Endodermal cell (in vitro differentiated cells): ENCODE measurements around the gene CNIH3. TPM values are rescaled to one million over a fixed set of nuclear protein-coding genes. Genes with fewer than 3 reads are reported as not detected.

Experiments
- DNase-seq: peaks from one replicate; pipeline ENCODE4 v3.0.0-alpha.2; 2017
- H3K27ac ChIP-seq: 2 replicates; pipeline ENCODE4 v1.5.1; 2013; ENCODE audit warnings: mild to moderate bottlenecking, low read depth, low read length, moderate library complexity
- H3K27me3 ChIP-seq: 2 replicates; pipeline ENCODE4 v1.6.1; 2013; ENCODE audit warnings: mild to moderate bottlenecking, low read length, moderate library complexity; ENCODE audit not compliant: insufficient read depth, control insufficient read depth, poor library complexity, severe bottlenecking
- H3K36me3 ChIP-seq: 2 replicates; pipeline ENCODE4 v1.7.0; 2013; ENCODE audit warnings: mild to moderate bottlenecking, low read length, moderate library complexity; ENCODE audit not compliant: control insufficient read depth, insufficient read depth
- H3K4me1 ChIP-seq: one replicate; pipeline ENCODE4 v1.7.0; 2013; ENCODE audit warnings: low read length; ENCODE audit not compliant: control insufficient read depth, insufficient read depth
- H3K4me3 ChIP-seq: 2 replicates; pipeline ENCODE4 v1.5.1; 2013; ENCODE audit warnings: mild to moderate bottlenecking, low read length, moderate library complexity
- H3K9ac ChIP-seq: 2 replicates; pipeline ENCODE4 v1.6.1; 2013; ENCODE audit warnings: mild to moderate bottlenecking, low read length, moderate library complexity; ENCODE audit not compliant: poor library complexity, severe bottlenecking; ENCODE audit errors: extremely low read depth
- H3K9me3 ChIP-seq: 2 replicates; pipeline ENCODE4 v1.6.1; 2013; ENCODE audit warnings: mild to moderate bottlenecking, low read length, moderate library complexity; ENCODE audit not compliant: control insufficient read depth
- H3K27ac Mint-ChIP-seq: 2 replicates; pipeline ENCODE4 v1.8.0; 2020; ENCODE audit warnings: mixed read lengths
- H3K27me3 Mint-ChIP-seq: 2 replicates; pipeline ENCODE4 v1.8.0; 2021; ENCODE audit warnings: mild to moderate bottlenecking, mixed read lengths; ENCODE audit not compliant: insufficient read depth
- H3K36me3 Mint-ChIP-seq: 2 replicates; pipeline ENCODE4 v1.8.0; 2020; ENCODE audit warnings: low read depth, mixed read lengths
- H3K4me1 Mint-ChIP-seq: 2 replicates; pipeline ENCODE4 v1.8.0; 2020; ENCODE audit warnings: mixed read lengths
- H3K4me3 Mint-ChIP-seq: 2 replicates; pipeline ENCODE4 v1.8.0; 2020; ENCODE audit warnings: mild to moderate bottlenecking, moderate library complexity, mixed read lengths
- H3K9me3 Mint-ChIP-seq: 2 replicates; pipeline ENCODE4 v1.8.0; 2020; ENCODE audit warnings: mild to moderate bottlenecking, mixed read lengths
- WGBS, 2 experiments: methylation state at CpG; one replicate each; pipeline versions ENCODE4 v1.1.5 to v1.1.7; 2013; ENCODE audit warnings: missing lambda C conversion rate in 2 of 2, mixed read lengths in 1 of 2; ENCODE audit not compliant: insufficient coverage in 1 of 2, insufficient read length in 1 of 2; 5-methylcytosine and 5-hydroxymethylcytosine counted together
- total RNA-seq, 2 donors: library from RNA; stranded (reverse); fragmentation: NEBNext Ultra II Directional in 1 of 2; extraction: Animal tissue kit (Norgen Biotek cat#: 25700) in 1 of 2; gene quantifications; 2 replicates in 1 of 2; 3 replicates in 1 of 2; pipeline ENCODE4 v1.2.1, GENCODE V29; 2021
- TF ChIP-seq, protein P1 (sequence below): fragments of 200-600 bp; sonication (generic); conservative IDR thresholded peaks from 2 replicates; pipeline ENCODE4 v1.5.0; 2021; ENCODE audit warnings: antibody characterized with exemption, mild to moderate bottlenecking

Gene CNIH3
- total RNA-seq, 2 donors from 2014 or later, result 4.5 to 6.6 TPM

GRCh38 chr1:224644553-224645154, 28.5 kb downstream of the CNIH3 start:
- Mint-ChIP-seq H3K27me3 (no peaks in the 10 kb centered on the region), H3K4me1 (peaks cover 25% of the 10 kb centered on the region), H3K4me3 (no peak overlapping the region), H3K36me3 (no peaks in the 10 kb centered on the region), H3K9me3 (no peaks in the 10 kb centered on the region), H3K27ac (no peak overlapping the region)
- no peaks in the 10 kb centered on the region for H3K9me3 ChIP-seq
- no peaks in the 10 kb centered on the region for H3K36me3 ChIP-seq
- peaks cover 14% of the 10 kb centered on the region for H3K4me1 ChIP-seq
- WGBS, 2 experiments, result 48 to 55% methylated on average over 5 of the region's 5 CpGs
- no peak overlapping the region for H3K4me3 ChIP-seq
- DNase-seq, result peak; percentile 92
- no peak overlapping the region for H3K9ac ChIP-seq
- H3K27me3 ChIP-seq, result no peaks in the 10 kb centered on the region
- TF ChIP-seq, protein P1, sequence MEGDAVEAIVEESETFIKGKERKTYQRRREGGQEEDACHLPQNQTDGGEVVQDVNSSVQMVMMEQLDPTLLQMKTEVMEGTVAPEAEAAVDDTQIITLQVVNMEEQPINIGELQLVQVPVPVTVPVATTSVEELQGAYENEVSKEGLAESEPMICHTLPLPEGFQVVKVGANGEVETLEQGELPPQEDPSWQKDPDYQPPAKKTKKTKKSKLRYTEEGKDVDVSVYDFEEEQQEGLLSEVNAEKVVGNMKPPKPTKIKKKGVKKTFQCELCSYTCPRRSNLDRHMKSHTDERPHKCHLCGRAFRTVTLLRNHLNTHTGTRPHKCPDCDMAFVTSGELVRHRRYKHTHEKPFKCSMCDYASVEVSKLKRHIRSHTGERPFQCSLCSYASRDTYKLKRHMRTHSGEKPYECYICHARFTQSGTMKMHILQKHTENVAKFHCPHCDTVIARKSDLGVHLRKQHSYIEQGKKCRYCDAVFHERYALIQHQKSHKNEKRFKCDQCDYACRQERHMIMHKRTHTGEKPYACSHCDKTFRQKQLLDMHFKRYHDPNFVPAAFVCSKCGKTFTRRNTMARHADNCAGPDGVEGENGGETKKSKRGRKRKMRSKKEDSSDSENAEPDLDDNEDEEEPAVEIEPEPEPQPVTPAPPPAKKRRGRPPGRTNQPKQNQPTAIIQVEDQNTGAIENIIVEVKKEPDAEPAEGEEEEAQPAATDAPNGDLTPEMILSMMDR, result peak; percentile 93
- H3K27ac ChIP-seq, result no peak overlapping the region

DNA sequence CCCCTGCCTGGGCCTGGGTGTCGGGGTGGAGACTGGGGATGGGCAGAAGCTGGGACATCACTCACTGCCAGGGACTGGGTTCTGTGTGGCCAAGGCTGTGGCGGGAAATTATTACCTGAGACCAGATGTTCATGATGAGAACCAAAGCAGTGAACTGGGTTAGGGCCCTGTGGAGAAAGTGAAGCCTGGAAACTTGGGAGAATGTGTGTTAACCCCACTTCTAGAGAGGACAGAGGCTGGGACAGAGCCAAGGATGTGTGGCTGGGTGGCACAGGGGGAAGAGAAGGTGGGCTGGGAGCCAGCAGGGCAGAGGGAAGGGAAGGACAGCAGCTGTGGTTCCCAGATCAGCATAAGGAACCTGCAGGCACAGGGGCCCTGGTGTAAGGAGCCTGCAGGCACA, 31.3 kb downstream of the CNIH3 start:
- Histone ChIP-seq H3K4me1 (no peaks in the 10 kb centered on the region), H3K36me3 (no peaks in the 10 kb centered on the region), H3K27ac (no peak overlapping the region), H3K9me3 (no peaks in the 10 kb centered on the region), H3K27me3 (no peaks in the 10 kb centered on the region), H3K9ac (no peak overlapping the region), H3K4me3 (no peak overlapping the region)
- whole genome bisulfite sequencing, 2 experiments, result 86 to 91% methylated on average over 1 to 2 of the region's 2 CpGs
- H3K27ac Mint-ChIP-seq, result no peak overlapping the region
- TF ChIP-seq, protein P1, result no peak
- DNase-seq, result no peak
- H3K9me3 Mint-ChIP-seq, result no peaks in the 10 kb centered on the region
- no peaks in the 10 kb centered on the region for H3K36me3 Mint-ChIP-seq
- no peaks in the 10 kb centered on the region for H3K27me3 Mint-ChIP-seq
- no peak overlapping the region for H3K4me3 Mint-ChIP-seq
- H3K4me1 Mint-ChIP-seq, result peaks cover 5% of the 10 kb centered on the region

DNA sequence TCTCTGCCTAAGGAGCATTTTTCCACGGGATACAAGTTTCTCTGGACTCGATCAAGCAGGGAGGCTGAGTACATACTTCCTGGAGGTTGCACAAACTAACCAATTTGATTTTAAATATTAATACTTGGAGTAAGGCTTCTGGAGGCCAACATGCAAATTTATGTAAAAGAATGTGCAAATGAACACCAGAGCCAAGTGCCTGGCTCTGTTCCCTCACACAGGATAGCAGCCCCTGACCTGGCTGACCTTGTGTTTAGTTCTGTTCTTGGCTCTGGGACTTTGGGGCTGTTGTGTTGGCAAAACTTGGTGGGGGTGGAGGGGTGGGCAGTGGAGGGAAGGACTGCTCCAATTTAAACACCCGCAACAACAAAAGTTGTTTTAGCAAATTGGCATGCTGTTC, 34.2 kb downstream of the CNIH3 start:
- Mint-ChIP-seq H3K27ac (no peak overlapping the region), H3K4me3 (no peak overlapping the region), H3K9me3 (no peaks in the 10 kb centered on the region), H3K36me3 (no peaks in the 10 kb centered on the region), H3K27me3 (no peaks in the 10 kb centered on the region), H3K4me1 (no peaks in the 10 kb centered on the region)
- Histone ChIP-seq H3K36me3 (no peaks in the 10 kb centered on the region), H3K4me1 (no peaks in the 10 kb centered on the region), H3K9ac (no peak overlapping the region), H3K4me3 (no peak overlapping the region), H3K27me3 (no peaks in the 10 kb centered on the region), H3K27ac (no peak overlapping the region), H3K9me3 (no peaks in the 10 kb centered on the region)
- DNase-seq, result no peak
- TF ChIP-seq, protein P1, result no peak
- 95% methylated on average over 3 of the region's 3 CpGs; no CpG with 5 or more reads in 1 of the 2 experiments for WGBS, 2 experiments
